Osteocyte (in vitro differentiated cells): ENCODE results near the gene ADNP. TPM values are rescaled to one million over a fixed set of nuclear protein-coding genes. Genes with fewer than 3 reads are reported as not detected.

Experiments
- DNase-seq: peaks from one replicate; pipeline ENCODE4 v3.0.0; 2021; ENCODE audit warnings: mixed read lengths; ENCODE audit not compliant: unreplicated experiment; ENCODE audit errors: extremely low spot score
- H3K27ac Mint-ChIP-seq: one replicate; pipeline ENCODE4 v1.8.0; 2021; ENCODE audit warnings: mild to moderate bottlenecking, mixed read lengths; ENCODE audit not compliant: unreplicated experiment
- H3K27me3 Mint-ChIP-seq: one replicate; pipeline ENCODE4 v1.8.0; 2021; ENCODE audit warnings: mixed read lengths; ENCODE audit not compliant: unreplicated experiment
- H3K36me3 Mint-ChIP-seq: one replicate; pipeline ENCODE4 v1.8.0; 2021; ENCODE audit warnings: mixed read lengths; ENCODE audit not compliant: unreplicated experiment
- H3K4me1 Mint-ChIP-seq: one replicate; pipeline ENCODE4 v1.8.0; 2021; ENCODE audit warnings: mixed read lengths; ENCODE audit not compliant: unreplicated experiment
- H3K4me3 Mint-ChIP-seq: one replicate; pipeline ENCODE4 v1.8.0; 2021; ENCODE audit warnings: mild to moderate bottlenecking, moderate library complexity, mixed read lengths; ENCODE audit not compliant: unreplicated experiment
- H3K9me3 Mint-ChIP-seq: one replicate; pipeline ENCODE4 v1.8.0; 2021; ENCODE audit warnings: mixed read lengths; ENCODE audit not compliant: unreplicated experiment
- total RNA-seq: library from RNA; stranded (reverse); gene quantifications from 2 replicates; pipeline ENCODE4 v1.2.1, GENCODE V29; 2021
- TF ChIP-seq, protein P1 (sequence below): fragments of 200-600 bp; sonication (generic); IDR thresholded peaks from 2 replicates; pipeline ENCODE4 v1.5.0; 2021; ENCODE audit warnings: antibody characterized with exemption, mild to moderate bottlenecking, moderate library complexity

The ADNP gene
- total RNA-seq, 1 donor from 2014 or later: 67.4 TPM

DNA sequence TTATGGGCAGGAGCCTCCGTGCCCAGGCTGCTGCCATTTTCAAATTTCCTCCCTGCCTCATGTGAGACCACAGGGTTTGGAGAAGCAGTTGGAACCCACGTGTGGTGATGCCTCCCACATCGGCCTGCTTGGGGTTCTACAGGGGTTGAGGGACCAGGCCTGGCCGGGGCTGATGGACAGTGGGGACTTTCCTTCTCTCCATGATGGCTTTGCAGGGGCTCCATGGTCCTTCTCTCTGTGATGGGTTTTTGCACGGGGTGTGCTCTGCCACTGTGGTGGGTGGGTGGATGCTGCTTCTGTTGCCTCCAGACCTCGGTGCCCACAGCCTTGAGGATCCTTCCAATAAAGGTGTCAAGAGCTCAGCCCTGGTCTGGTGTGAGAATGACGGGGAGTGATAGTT lies 54.4 kb downstream of the ADNP start:
- no peak for DNase-seq
- no peaks in the 10 kb centered on the region for H3K4me1 Mint-ChIP-seq
- TF ChIP-seq, protein P1, sequence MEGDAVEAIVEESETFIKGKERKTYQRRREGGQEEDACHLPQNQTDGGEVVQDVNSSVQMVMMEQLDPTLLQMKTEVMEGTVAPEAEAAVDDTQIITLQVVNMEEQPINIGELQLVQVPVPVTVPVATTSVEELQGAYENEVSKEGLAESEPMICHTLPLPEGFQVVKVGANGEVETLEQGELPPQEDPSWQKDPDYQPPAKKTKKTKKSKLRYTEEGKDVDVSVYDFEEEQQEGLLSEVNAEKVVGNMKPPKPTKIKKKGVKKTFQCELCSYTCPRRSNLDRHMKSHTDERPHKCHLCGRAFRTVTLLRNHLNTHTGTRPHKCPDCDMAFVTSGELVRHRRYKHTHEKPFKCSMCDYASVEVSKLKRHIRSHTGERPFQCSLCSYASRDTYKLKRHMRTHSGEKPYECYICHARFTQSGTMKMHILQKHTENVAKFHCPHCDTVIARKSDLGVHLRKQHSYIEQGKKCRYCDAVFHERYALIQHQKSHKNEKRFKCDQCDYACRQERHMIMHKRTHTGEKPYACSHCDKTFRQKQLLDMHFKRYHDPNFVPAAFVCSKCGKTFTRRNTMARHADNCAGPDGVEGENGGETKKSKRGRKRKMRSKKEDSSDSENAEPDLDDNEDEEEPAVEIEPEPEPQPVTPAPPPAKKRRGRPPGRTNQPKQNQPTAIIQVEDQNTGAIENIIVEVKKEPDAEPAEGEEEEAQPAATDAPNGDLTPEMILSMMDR: no peak
- H3K4me3 Mint-ChIP-seq: no peak overlapping the region
- no peaks in the 10 kb centered on the region for H3K36me3 Mint-ChIP-seq
- H3K9me3 Mint-ChIP-seq: no peaks in the 10 kb centered on the region
- no peaks in the 10 kb centered on the region for H3K27me3 Mint-ChIP-seq
- no peak overlapping the region for H3K27ac Mint-ChIP-seq

DNA sequence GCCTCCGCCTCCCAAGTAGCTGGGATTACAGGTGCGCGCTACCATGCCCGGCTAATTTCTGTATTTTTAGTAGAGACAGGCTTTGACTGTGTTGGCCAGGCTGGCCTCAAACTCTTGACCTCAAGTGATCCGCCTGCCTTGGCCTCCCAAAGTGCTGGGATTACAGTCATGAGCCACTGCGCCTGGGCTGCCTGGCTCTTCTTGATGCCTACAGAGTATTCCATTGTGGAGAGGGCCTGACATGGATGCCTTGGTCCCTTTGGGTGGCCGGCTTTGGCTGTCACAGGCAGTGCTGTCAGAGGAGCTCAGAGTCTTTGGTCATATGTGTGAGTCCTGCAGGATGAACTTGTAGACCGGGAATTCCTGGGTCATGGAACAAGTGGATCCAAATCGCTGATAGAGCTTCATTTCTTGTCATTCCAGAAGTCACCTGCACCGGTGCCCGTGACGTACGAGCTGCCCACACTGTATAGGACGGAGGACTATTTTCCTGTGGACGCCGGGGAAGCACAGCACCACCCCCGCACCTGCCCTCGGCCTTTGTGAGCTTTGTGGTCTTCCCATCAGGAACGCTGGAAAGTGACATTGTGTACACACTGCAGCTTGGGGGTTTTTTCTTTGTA lies 55.1 kb downstream of the ADNP start:
- DNase-seq: no peak
- H3K4me1 Mint-ChIP-seq: peaks cover 6% of the 10 kb centered on the region
- no peak overlapping the region for H3K27ac Mint-ChIP-seq

DNA sequence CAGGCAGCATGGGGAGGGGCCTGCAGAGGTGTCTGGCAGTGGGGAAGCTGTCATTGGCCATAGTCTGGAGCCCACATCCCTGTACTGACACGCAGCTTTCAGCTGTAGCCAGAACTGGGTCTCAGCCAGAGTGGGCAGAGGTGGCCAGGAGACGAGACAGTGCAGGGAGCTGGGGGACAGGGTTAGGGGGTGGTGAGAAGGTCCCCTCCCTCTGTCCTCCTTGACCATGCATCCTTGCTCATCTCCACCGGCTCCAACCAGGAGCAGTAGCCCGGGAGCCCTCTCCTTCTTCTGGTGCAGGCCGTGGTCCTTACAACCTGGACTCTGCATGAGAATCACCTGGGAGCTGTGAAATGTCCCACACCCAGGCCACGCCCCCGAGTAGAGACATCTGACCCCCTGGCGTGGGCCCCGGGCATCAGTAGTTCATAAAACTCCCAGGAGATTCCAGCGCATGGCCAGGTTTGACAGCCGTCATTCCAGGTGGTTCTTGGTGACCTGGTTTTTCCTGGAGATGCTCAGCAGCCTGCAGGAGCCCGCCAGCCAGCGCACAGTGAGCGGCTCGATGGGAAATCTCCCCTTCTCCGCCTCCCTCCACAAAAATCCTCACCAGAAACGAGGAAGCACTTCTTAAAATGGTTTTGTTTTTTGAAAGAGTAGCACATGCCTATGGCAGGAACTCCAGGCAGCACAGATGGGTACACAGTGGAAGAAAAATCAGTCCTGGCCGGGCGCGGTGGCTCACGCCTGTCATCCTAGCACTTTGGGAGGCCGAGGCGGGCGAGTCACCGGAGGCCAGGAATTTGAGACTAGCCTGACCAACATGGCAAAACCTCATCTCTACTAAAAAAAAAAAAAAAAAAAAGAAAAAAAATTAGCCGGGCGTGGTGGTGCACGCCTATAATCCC lies 56.2 kb downstream of the ADNP start:
- TF ChIP-seq, protein P1: no peak
- H3K4me1 Mint-ChIP-seq: peaks cover 16% of the 10 kb centered on the region
- no peak overlapping the region for H3K27ac Mint-ChIP-seq

More for the DNA sequence above, 55.1 kb downstream of the ADNP start:
- H3K4me3 Mint-ChIP-seq: no peak overlapping the region
- no peaks in the 10 kb centered on the region for H3K9me3 Mint-ChIP-seq
- H3K27me3 Mint-ChIP-seq: no peaks in the 10 kb centered on the region
- TF ChIP-seq, protein P1: no peak
- no peaks in the 10 kb centered on the region for H3K36me3 Mint-ChIP-seq

DNA sequence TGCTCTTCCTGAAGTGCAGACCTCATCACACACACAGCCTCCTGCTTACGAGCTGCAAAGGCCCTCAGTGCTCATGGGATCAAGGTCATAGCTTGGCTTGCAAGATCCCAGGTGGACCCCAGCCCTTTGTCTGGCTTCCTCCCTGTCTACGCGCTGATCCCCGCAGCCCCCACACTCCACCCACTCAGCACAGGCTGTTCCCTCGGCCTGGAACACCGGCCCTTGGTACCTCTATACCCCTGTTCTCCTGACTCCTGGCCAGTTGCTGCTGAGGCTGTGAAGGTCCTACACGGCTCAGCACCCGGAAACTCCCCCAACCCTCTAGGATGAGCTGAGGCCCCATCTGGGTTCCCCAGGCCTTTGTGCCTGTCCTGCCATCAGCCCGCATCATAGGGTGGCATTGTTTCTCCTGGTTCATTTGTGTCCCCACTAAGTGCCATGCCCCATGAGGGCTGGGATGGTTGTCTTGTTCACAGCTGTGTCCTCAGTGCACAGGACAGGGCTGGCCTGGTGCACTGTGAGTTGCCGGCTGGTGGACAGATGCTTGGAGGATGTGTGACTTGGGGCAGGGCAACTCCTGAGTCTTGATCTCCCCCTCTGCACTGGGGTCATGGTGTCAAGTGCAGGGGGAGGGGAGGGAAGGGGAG lies 57.0 kb downstream of the ADNP start:
- Mint-ChIP-seq H3K4me3 (no peak overlapping the region), H3K36me3 (no peaks in the 10 kb centered on the region), H3K4me1 (peaks cover 17% of the 10 kb centered on the region), H3K27ac (no peak overlapping the region), H3K27me3 (no peaks in the 10 kb centered on the region), H3K9me3 (no peaks in the 10 kb centered on the region)
- TF ChIP-seq, protein P1: no peak
- no peak for DNase-seq

More for the DNA sequence above, 56.2 kb downstream of the ADNP start:
- Mint-ChIP-seq H3K4me3 (no peak overlapping the region), H3K9me3 (no peaks in the 10 kb centered on the region), H3K36me3 (no peaks in the 10 kb centered on the region), H3K27me3 (no peaks in the 10 kb centered on the region)
- no peak for DNase-seq

DNA sequence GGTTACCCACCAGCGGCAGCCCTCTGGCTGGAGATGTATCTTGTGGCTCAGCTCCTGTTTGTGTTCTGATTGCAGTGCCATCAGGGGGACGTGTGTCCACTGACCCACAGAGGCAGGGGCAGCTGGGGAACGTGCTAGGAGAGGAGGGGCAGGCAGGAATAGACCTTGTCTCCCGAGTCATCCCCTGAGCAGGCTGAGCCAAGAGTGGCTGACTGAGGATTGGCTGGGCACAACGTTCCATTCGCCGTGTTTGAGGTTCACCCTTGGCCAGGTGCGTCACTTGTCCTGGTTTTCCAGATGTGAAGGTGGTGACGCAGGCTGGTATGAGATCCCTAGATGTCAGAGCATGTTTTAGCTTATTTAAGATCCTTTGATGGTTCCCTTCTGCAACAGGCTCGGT lies 57.7 kb downstream of the ADNP start:
- H3K27ac Mint-ChIP-seq: no peak overlapping the region
- no peaks in the 10 kb centered on the region for H3K9me3 Mint-ChIP-seq
- DNase-seq: no peak
- no peaks in the 10 kb centered on the region for H3K27me3 Mint-ChIP-seq
- no peaks in the 10 kb centered on the region for H3K36me3 Mint-ChIP-seq
- no peak overlapping the region for H3K4me3 Mint-ChIP-seq
- TF ChIP-seq, protein P1: no peak
- peaks cover 17% of the 10 kb centered on the region for H3K4me1 Mint-ChIP-seq
